ENCODE data around the gene DDR1.

DDR1 gene

DNA sequence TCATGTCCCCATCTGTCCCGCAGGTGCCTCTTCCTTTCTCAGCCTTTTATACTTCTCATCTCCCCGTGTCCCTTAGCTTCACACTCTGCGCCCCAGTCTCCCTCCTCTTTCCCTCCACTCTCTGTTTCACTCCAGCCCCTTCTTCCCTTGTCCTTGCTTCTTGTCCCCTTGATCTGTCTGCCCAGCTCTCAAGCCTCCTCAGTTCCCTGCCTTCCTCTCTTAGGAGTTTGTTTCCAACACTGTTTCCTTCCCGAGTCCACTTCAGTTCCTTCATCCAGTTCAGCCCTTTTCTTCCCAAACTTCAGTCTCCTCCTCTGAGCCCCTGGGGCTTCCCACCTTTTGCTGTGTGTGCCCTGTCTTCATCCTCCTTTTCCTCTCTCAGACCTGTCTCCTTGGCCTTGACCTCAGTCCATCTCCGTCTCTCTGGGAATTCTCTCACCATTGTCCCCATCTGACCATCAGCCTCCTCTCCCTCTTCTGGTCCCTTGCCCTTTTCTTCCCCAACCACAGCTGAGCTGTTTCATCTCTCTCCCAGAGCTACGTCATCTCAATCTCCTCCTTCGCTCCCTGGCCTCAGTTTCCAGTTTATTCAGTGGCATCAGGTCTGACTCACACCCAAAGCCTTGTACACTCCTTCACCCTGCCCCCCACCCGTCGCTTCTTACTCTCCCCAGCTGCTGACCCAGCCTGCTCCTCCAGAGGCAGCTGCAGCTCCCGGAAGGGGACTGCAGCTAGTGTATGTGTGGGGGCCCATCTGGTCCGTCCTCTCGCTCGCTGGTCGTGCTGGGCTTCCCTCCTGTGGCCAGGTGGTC is 2.7 kb upstream of the DDR1 start:
- no peak for DNase-seq (ENCODE audit: low read depth)

DNA sequence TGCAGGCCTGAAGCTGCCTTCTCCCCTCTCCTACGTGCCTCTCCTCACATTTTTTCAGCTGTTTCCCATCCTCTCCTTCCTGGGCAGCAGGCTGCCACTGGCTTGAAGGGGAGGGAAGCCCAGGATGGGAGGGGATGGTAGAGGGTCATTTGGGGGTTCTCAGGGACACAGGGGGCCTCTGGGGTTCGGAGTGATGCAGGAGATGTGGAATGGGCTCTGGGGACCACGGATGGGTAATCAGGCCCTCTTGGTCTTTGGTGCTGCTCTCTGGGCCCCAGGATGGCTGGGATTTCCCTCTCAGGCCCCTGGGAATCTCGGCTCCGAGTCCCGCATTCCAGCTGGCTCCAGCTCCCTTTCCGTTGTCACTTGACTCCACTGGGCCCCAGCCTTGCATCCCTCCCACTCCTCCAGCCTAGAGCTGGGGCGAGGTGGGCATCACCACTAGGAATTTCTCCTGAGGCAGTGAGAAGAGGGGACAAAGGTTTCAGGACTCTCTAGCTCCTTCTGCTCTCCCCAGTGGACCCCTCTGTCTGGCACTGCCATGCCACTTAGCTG is 2.0 kb upstream of the DDR1 start:
- no peak for DNase-seq (ENCODE audit: low read depth)

DNA sequence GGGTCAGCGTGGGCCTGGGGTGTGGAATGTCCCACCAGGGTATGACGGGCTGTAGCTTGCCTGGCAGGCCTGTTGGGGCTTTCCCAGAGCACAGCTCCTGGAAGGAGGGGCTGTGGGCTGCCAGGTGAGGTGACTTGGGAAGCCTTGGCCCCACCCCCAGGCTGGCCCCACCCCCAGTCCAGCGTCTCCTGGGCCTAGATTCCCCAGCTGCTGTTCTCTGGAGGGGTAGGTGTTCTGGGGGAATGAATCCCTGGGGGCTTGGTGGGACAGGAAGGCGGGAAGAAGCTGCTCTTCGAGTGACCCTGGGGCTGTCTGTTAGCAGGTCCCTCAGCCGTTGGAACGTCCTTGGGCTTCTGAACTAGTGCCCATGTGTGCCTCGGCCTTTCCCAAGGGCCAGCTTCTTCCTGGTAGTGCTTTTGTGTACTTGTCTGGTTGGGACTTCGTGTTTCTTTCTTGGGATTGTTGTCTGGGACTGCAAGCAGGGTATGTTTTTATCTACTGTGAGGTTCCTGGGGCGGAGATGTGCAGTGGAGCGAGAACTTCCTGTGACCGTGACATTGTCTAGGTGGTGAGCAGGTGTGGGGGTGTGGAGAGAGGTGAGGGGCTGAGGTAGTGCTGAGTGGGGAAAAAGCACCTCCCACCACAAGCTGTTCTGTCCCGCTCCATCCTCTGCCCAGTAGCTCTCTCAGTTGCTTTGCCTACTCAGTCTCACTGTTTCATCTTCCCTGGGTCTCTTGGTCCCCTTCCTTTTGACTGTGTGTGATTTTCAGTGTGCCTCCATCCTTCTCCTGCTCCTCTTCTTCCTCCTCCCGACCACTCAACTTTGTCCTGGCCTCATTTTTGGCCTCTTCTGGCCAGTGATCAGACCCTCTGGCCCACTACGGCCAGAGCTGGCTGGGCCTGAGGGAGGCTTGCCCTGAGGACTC is 1.3 kb upstream of the DDR1 start:
- no peak for DNase-seq (ENCODE audit: low read depth)

GRCh38 chr6:30884521-30885480 is 482 bp downstream of the DDR1 start:
- DNase-seq (ENCODE audit: low read depth): no peak

DNA sequence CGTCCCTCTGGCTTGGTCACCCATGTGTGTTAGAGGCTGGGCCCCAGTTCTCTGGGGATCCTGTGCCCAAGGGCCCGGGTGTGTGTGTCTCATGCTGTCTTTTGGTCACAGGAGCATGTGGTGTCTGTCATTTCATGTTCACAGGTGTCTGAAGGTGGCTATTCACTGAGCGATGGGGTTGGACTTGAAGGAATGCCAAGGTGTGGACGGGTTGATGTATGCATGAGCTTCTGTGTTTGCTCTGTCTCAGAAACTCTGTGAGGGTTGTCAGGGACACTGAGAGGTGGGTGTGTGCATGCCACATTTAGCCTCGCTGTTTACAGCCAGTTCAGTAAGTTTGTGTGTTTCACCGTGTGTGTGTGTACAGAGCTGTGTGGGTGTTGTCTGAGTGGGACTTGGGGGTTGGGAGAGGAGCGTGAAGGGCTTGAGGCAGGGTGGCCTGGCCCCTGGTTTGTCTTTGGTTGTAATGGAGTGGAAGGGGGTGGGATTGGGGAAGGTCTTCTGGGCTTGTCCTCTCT is 1.2 kb downstream of the DDR1 start:
- no peak for DNase-seq (ENCODE audit: low read depth)

GRCh38 chr6:30885999-30886896 is 1.9 kb downstream of the DDR1 start:
- DNase-seq (ENCODE audit: low read depth): no peak

- DNase-seq (ENCODE audit: low read depth): no peak
These were observed 2.6 kb downstream of the DDR1 start for GRCh38 chr6:30886897-30887255.

- no peak for DNase-seq (ENCODE audit: low read depth)
These were observed 3.8 kb downstream of the DDR1 start for GRCh38 chr6:30887901-30888815.

DNA sequence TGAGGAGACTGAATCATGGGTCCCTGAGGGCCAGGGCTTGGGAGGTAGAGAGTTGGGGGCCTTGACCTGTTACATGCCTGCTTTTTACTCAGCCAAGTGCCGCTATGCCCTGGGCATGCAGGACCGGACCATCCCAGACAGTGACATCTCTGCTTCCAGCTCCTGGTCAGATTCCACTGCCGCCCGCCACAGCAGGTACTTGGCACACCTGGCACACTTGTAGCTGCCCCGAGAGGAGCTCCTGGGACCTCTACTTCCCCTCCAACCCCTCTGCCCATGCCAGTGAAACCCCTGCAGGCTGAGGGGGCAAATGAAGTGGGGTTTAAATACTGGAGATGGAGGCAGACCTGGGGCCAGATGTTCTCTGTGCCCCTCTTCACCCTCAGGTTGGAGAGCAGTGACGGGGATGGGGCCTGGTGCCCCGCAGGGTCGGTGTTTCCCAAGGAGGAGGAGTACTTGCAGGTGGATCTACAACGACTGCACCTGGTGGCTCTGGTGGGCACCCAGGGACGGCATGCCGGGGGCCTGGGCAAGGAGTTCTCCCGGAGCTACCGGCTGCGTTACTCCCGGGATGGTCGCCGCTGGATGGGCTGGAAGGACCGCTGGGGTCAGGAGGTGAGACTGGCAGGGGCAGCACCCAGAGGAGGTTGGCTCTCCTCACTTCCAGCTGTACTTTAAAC is 4.6 kb downstream of the DDR1 start:
- no peak for DNase-seq (ENCODE audit: low read depth)

- no peak for DNase-seq (ENCODE audit: low read depth)
These were observed 5.2 kb downstream of the DDR1 start for GRCh38 chr6:30889496-30889885.

DNA sequence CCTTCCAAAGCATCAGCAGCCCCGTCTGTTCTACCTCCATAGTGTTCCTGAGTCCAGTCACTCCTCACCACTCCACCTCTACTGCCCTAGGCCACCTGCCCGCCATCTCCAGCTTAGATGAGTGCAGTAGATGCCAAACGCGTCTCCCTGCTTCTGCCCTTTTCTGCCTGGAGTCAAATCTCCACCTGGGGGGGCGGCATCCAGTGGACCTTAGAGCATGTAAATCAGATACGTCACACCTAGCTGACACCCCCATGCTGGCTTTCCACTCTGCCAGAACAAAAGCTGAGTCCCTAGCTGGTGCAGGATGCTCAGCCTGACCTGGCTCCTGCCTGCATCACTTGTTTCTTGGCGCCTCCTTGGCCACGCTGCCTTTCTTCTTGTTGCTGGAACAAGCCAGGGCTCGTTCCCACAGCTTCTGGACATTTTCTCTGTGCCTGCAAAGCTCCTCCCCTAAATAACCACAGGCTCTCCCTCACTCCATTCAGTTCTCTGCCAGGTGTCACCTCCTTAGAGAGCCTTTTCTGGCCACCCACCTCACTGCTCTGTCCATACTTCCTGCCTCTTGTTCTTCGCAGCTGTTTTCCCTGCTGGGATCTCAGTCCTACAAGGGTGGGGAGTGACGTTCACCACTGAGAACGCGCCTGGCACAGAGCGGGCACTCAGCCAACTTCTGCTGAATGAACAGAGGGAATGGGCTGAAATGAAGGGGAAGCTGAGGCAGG is 5.8 kb downstream of the DDR1 start:
- DNase-seq (ENCODE audit: low read depth): no peak

GRCh38 chr6:30890646-30891449 is 6.5 kb downstream of the DDR1 start:
- no peak for DNase-seq (ENCODE audit: low read depth)

- DNase-seq (ENCODE audit: low read depth): no peak
These were observed 7.1 kb downstream of the DDR1 start for GRCh38 chr6:30891450-30891723.

GRCh38 chr6:30891816-30892538 is 7.7 kb downstream of the DDR1 start:
- DNase-seq (ENCODE audit: low read depth): no peak

- DNase-seq (ENCODE audit: low read depth): no peak
These were observed 8.8 kb downstream of the DDR1 start for GRCh38 chr6:30893001-30893591.

DNA sequence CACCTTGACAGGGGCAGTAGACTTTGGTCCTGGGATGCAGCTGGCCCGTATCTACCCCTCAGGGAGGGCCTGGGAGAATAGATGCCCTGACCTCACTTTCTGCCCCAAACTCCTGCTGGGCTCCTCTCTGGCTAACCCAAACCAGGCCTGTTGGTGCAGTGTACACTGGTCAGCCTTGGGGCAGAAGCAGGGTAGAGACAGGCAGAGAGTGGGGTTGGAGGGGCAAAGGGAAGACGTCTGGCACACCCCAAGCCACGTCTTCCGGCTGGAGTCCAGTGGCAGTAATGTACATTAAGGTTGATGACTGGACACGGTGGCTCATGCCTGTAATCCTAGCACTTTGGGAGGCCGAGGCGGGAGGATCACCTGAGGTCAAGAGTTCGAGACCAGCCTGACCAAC is 9.3 kb downstream of the DDR1 start:
- no peak for DNase-seq (ENCODE audit: low read depth)
